ENCODE results near the gene FLRT1.

- TF ChIP-seq CTCF (conservative IDR thresholded peaks at IDR 0.05; ENCODE audit: low read depth in 2 of 2) = no peak
- no peak for TF ChIP-seq EZH2 (IDR thresholded peaks at IDR 0.05; ENCODE audit: low read depth, unreplicated experiment)
These were observed 25.2 kb downstream of the FLRT1 start for GRCh38 chr11:64060861-64061444.
